PC-9 (cell line): ENCODE results near the gene FAR1. TPM values are rescaled to one million over a fixed set of nuclear protein-coding genes. Genes with fewer than 3 reads are reported as not detected.

Experiments used
- BruUV-seq: library from RNA; stranded (reverse); fragments of 400-500 nt; replicated peaks from 2 replicates; lab custom pipeline; 2021; lab: Mats Ljungman, UMichigan
- CTCF ChIA-PET: fragments of 300-600 bp; sonication (Branson Sonifier 250); formaldehyde crosslinking; loops from one replicate; lab custom pipeline; 2022; ENCODE audit warnings: antibody characterized with exemption; lab: Charles Lee
- POLR2A ChIA-PET: fragments of 300-600 bp; sonication (Branson Sonifier 250); formaldehyde crosslinking; loops from one replicate; lab custom pipeline; 2022; ENCODE audit warnings: antibody characterized with exemption; ENCODE audit not compliant: unreplicated experiment; lab: Charles Lee
- DNase-seq, 2 experiments: peaks; one replicate each; pipeline versions ENCODE4 v3.0.0 to v3.0.0-alpha.2; 2015 to 2022; ENCODE audit warnings: mixed read lengths in 1 of 2
- H2AFZ ChIP-seq: fragments of 200-600 bp; sonication (generic); 2 replicates; pipeline ENCODE4 v1.8.1; 2017; ENCODE audit warnings: antibody characterized with exemption
- H3F3A ChIP-seq: fragments of 200-600 bp; sonication (generic); 2 replicates; pipeline ENCODE4 v1.8.1; 2017; ENCODE audit warnings: antibody characterized with exemption, mild to moderate bottlenecking, low read depth; ENCODE audit not compliant: insufficient read depth
- H3K27ac ChIP-seq: fragments of 200-600 bp; sonication (generic); 2 replicates; pipeline ENCODE4 v1.6.1; 2016; ENCODE audit warnings: mixed run types
- H3K27me3 ChIP-seq: fragments of 200-600 bp; sonication (generic); 2 replicates; pipeline ENCODE4 v1.6.1; 2016; ENCODE audit warnings: low read depth, mixed run types; ENCODE audit not compliant: insufficient read depth
- H3K36me3 ChIP-seq: fragments of 200-600 bp; sonication (generic); 2 replicates; pipeline ENCODE4 v1.6.1; 2016; ENCODE audit warnings: low read depth, mixed run types
- H3K4me1 ChIP-seq: fragments of 200-600 bp; sonication (generic); replicated peaks from 2 replicates; pipeline ENCODE4 v1.6.1; 2016; ENCODE audit warnings: mixed run types; ENCODE audit not compliant: insufficient read depth
- H3K4me2 ChIP-seq: fragments of 200-600 bp; sonication (generic); 2 replicates; pipeline ENCODE4 v1.6.1; 2017; ENCODE audit warnings: mixed run types
- H3K4me3 ChIP-seq: fragments of 200-600 bp; sonication (generic); 2 replicates; pipeline ENCODE4 v1.6.1; 2016; ENCODE audit warnings: mixed run types
- H3K79me2 ChIP-seq: fragments of 200-600 bp; sonication (generic); 2 replicates; pipeline ENCODE4 v1.6.1; 2017; ENCODE audit warnings: low read depth, mixed run types
- H3K9me2 ChIP-seq: fragments of 200-600 bp; sonication (generic); 2 replicates; pipeline ENCODE4 v1.8.1; 2017; ENCODE audit warnings: mild to moderate bottlenecking; ENCODE audit not compliant: insufficient read depth
- H3K9me3 ChIP-seq: fragments of 200-600 bp; sonication (generic); 2 replicates; pipeline ENCODE4 v1.8.1; 2016; ENCODE audit warnings: low read depth; ENCODE audit not compliant: insufficient read depth
- H4K20me1 ChIP-seq: fragments of 200-600 bp; sonication (generic); 2 replicates; pipeline ENCODE4 v1.8.1; 2017; ENCODE audit not compliant: insufficient read depth
- EZH2 ChIP-seq: fragments of 200-600 bp; sonication (generic); IDR thresholded peaks from 2 replicates; pipeline ENCODE4 v1.8.0; 2017; ENCODE audit warnings: antibody characterized with exemption, low read depth
- intact Hi-C: fragments of 100-400 bp; cut with micrococcal nuclease; formaldehyde crosslinking; loops from one replicate; pipeline ENCODE4 v1.10.0; 2022; ENCODE audit not compliant: unreplicated experiment
- total RNA-seq: library from RNA; stranded (reverse); gene quantifications from 2 replicates; pipeline ENCODE4 v1.2.3, GENCODE V29; 2021
- TF ChIP-seq, protein P1 (sequence below): fragments of 200-600 bp; sonication (generic); conservative IDR thresholded peaks from 2 replicates; pipeline ENCODE4 v1.6.1; 2017; ENCODE audit warnings: mixed run types, antibody characterized with exemption, mild to moderate bottlenecking, moderate library complexity

The FAR1 gene
- total RNA-seq, 1 experiment from 2014 or later: 34.4 TPM

DNA sequence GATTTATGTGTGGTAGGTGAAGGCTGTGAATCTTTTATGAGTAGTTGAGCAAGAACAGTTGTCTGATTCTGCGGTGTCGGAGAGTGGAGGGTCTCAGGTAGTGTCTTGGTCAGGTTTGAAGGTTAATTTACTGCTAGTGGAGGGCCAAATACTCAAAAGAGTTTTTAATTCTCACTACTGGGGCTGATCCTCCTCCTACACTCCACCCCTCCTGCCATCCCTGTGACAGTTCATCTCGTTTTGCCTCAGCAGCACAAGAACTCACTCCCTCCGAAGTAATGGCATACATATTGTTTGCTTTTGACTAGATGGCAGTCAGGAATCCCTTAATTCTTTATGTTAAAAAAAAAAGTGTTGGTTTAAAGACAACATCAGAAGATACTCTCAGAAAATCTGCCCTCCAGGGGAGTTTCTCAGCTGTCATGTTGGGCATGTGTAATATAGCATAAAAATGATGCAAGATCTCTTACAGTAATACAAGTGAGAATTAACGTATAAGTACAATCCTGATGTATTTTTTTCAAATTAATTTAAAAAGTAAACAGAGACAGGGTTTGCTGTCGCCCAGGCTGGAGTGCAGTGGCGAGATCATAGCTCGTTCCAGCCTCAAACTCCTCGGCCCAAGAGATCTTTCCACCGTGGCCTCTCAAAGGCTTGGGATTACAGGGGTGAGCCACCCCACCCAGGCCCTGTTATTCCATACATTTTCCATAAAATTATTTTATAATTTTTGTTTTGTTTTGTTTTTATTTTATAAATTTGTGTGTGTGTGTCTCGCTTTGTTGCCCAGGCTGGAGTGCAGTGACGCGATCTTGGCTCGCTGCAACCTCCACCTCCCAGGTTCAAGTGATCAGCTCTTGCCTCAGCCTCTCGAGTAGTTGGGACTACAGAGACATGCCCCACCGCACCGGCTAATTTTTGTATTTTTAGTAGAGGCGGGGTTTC is 1.3 kb downstream of the FAR1 start:
- Histone ChIP-seq H3K9me3 (no peaks in the 10 kb centered on the region), H3F3A (no peaks in the 10 kb centered on the region), H4K20me1 (no peaks in the 10 kb centered on the region), H3K9me2 (no peaks in the 10 kb centered on the region), H3K4me3 (peak overlapping the region; percentile 73), H3K36me3 (no peaks in the 10 kb centered on the region), H3K27ac (peak overlapping the region; percentile 40), H3K4me1 (peaks cover 16% of the 10 kb centered on the region), H2AFZ (peak overlapping the region; percentile 80), H3K4me2 (peak overlapping the region; percentile 89), H3K79me2 (peaks cover 57% of the 10 kb centered on the region), H3K27me3 (no peaks in the 10 kb centered on the region)
- ChIA-PET POLR2A (no interaction called here), CTCF (no interaction called here)
- no peak for DNase-seq
- TF ChIP-seq EZH2: no peak
- TF ChIP-seq, protein P1, sequence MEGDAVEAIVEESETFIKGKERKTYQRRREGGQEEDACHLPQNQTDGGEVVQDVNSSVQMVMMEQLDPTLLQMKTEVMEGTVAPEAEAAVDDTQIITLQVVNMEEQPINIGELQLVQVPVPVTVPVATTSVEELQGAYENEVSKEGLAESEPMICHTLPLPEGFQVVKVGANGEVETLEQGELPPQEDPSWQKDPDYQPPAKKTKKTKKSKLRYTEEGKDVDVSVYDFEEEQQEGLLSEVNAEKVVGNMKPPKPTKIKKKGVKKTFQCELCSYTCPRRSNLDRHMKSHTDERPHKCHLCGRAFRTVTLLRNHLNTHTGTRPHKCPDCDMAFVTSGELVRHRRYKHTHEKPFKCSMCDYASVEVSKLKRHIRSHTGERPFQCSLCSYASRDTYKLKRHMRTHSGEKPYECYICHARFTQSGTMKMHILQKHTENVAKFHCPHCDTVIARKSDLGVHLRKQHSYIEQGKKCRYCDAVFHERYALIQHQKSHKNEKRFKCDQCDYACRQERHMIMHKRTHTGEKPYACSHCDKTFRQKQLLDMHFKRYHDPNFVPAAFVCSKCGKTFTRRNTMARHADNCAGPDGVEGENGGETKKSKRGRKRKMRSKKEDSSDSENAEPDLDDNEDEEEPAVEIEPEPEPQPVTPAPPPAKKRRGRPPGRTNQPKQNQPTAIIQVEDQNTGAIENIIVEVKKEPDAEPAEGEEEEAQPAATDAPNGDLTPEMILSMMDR: no peak
- intact Hi-C loops: loop anchor here (2.0 to 5.0 kb wide), 2 partner anchors 207 to 577 kb away; partner anchors contain the start of gene BTBD10
- TSS peak; percentile 29 for BruUV-seq

DNA sequence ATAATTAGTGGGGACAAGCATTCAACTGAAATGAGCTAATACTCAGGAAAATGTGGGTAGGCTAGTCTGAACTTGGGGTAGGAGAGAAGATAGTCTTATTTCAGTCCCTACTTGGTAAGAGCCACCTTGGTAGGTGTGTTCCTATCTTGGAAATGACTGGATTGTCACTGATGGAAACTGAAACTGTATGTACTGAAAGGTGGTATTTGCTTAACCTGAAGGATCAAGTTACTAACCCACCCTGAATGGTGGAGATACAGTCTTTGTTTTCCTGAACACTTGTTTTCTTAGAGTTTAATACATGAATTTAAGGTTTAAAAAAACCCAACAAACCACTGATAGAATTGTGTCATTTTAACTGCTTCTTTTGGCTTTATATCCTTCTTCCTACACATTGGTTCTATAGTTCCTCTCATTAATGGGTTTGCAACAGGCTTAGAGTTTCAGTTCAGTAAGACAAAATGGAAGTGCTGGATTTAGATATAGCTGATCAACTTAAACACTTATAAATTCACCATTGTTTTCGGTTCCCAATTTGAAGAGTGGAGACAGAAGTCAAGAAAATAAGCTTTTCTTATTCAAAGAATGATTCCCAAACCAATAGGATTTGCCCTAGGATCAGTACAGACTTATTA is 4.2 kb downstream of the FAR1 start:
- Histone ChIP-seq H3K36me3 (no peaks in the 10 kb centered on the region), H3K4me2 (no peak overlapping the region), H4K20me1 (no peaks in the 10 kb centered on the region), H3K27me3 (no peaks in the 10 kb centered on the region), H2AFZ (no peak overlapping the region), H3K9me3 (no peaks in the 10 kb centered on the region), H3K27ac (no peak overlapping the region), H3F3A (no peaks in the 10 kb centered on the region), H3K9me2 (no peaks in the 10 kb centered on the region), H3K4me1 (peaks cover 16% of the 10 kb centered on the region), H3K4me3 (no peak overlapping the region), H3K79me2 (peaks cover 86% of the 10 kb centered on the region)
- no TSS peak for BruUV-seq
- intact Hi-C loops: no loop called here
- DNase-seq: no peak
- ChIA-PET POLR2A (no interaction called here), CTCF (no interaction called here)
- TF ChIP-seq, protein P1: no peak
- TF ChIP-seq EZH2: no peak

DNA sequence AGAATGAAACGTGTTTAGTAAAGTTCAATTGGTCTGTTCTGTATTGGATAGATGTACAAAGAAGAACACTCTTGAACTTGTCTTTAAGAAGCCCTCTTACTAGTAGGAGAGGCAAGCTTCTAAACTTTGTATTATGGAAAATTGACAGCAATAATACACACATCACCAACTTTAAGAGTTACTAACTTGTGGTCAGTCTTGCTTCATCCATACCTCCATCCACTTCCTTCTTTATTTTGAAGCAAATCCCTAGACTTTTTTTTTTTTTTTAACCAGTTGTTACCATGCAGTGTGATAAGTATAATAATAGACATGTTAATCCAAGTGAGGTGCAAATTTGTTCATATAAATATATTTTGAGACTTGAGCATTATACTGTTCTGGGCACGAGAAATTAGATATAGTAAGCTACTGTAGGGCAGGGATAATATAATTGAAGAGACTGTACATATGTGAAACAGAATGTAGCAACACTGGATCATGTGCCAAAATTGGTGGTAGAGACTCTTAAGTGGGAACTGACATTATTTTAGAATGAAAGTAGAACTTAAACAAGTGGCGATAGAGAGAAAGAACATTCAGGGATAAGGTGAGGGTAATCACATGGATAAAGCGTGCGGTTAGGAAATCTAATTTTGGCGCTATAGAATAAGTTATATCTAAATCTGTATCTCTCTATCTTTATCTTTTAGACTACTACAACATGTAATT is 6.5 kb downstream of the FAR1 start:
- CTCF ChIA-PET: no interaction called here

More for the DNA sequence above, 6.5 kb downstream of the FAR1 start:
- H3K4me1 ChIP-seq: peaks cover 12% of the 10 kb centered on the region
- H3K79me2 ChIP-seq: peaks cover 97% of the 10 kb centered on the region
- H3K9me3 ChIP-seq: no peaks in the 10 kb centered on the region
- no peaks in the 10 kb centered on the region for H3F3A ChIP-seq
- intact Hi-C loops: no loop called here
- H3K36me3 ChIP-seq: no peaks in the 10 kb centered on the region
- no peak overlapping the region for H3K4me3 ChIP-seq
- H4K20me1 ChIP-seq: no peaks in the 10 kb centered on the region
- H3K27me3 ChIP-seq: no peaks in the 10 kb centered on the region
- H3K9me2 ChIP-seq: no peaks in the 10 kb centered on the region
- DNase-seq: no peak
- H2AFZ ChIP-seq: no peak overlapping the region
- TF ChIP-seq, protein P1: no peak
- no peak for TF ChIP-seq EZH2
- POLR2A ChIA-PET: no interaction called here
- H3K27ac ChIP-seq: no peak overlapping the region
- no TSS peak for BruUV-seq
- H3K4me2 ChIP-seq: no peak overlapping the region
